ENCODE results near the gene ANKRD11.
"Not testable (repeated sequence)": the region's sequence is repeated elsewhere in the genome, so short reads cannot be mapped to it uniquely, and the experiment has no call there.

ANKRD11 gene

GRCh38 chr16:89473791-89474414 is 16.5 kb downstream of the ANKRD11 start:
- TF ChIP-seq CTCF (IDR thresholded peaks at IDR 0.05; ENCODE audit: low read length, missing control alignments) = no peak
- no peak overlapping the region for H3K4me3 ChIP-seq (replicated peaks; ENCODE audit: low read depth, low read length)
- DNase-seq (ENCODE audit: low read depth) = peak; percentile 68

GRCh38 chr16:89473136-89473712 is 17.1 kb downstream of the ANKRD11 start:
- no peak for DNase-seq (ENCODE audit: low read depth)
- H3K4me3 ChIP-seq (replicated peaks; ENCODE audit: low read depth, low read length) = no peak overlapping the region
- no peak for TF ChIP-seq CTCF (IDR thresholded peaks at IDR 0.05; ENCODE audit: low read length, missing control alignments)

DNA sequence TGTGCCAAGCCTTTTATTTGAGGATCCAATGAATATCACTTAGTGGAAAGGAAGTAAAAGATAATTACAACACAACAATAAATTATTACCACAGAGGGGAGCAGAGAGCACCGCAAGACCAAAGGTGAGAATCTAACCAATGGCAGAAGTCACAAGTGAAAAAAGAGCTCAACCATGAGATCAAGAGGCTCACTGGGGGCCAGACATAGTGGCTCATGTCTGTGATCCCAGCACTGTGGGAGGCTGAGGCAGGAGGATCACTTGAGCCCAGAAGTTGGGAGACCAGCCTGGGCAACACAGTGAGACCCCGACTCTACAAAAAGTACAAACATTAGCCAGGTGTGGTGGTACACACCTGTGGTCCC is 17.7 kb downstream of the ANKRD11 start:
- no peak overlapping the region for H3K4me3 ChIP-seq (replicated peaks; ENCODE audit: low read depth, low read length)
- no peak for TF ChIP-seq CTCF (IDR thresholded peaks at IDR 0.05; ENCODE audit: low read length, missing control alignments)
- no peak for DNase-seq (ENCODE audit: low read depth)

DNA sequence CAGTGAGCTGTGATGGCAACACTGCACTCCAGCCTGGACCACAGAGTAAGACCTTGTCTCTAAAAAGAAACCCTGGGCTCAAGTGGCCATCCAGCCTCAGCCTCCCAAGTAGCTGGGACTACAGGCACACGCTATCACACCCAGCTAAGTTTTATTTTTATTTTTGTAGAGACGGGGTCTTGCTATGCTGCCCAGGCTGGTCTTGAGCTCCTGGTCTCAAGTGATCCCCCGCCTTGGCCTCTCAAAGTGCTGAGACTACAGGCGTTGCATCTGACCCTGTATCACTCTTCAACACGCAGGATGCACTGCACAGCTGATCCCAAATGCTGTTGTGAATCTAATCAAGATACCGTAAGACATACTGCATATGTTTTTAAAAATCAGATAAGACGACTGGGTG is 23.0 kb downstream of the ANKRD11 start:
- DNase-seq (ENCODE audit: low read depth) = no peak
- no peak for TF ChIP-seq CTCF (IDR thresholded peaks at IDR 0.05; ENCODE audit: low read length, missing control alignments)
- no peak overlapping the region for H3K4me3 ChIP-seq (replicated peaks; ENCODE audit: low read depth, low read length)

- TF ChIP-seq CTCF (IDR thresholded peaks at IDR 0.05; ENCODE audit: low read length, missing control alignments) = no peak
- DNase-seq (ENCODE audit: low read depth) = no peak
- H3K4me3 ChIP-seq (replicated peaks; ENCODE audit: low read depth, low read length) = no peak overlapping the region
These were observed 23.4 kb downstream of the ANKRD11 start for GRCh38 chr16:89466920-89467319.

- DNase-seq (ENCODE audit: low read depth); H3K4me3 ChIP-seq (replicated peaks; ENCODE audit: low read depth, low read length): not testable (repeated sequence)
These were observed 27.0 kb downstream of the ANKRD11 start for GRCh38 chr16:89463312-89463711.

GRCh38 chr16:89462639-89463038 is 27.7 kb downstream of the ANKRD11 start:
- H3K4me3 ChIP-seq (replicated peaks; ENCODE audit: low read depth, low read length); DNase-seq (ENCODE audit: low read depth): not testable (repeated sequence)

- H3K4me3 ChIP-seq (replicated peaks; ENCODE audit: low read depth, low read length); DNase-seq (ENCODE audit: low read depth): not testable (repeated sequence)
These were observed 28.5 kb downstream of the ANKRD11 start for GRCh38 chr16:89461890-89462289.

All from fibroblast of pulmonary artery (primary cell).